IPS-15b (cell line): ENCODE data around the gene SLC25A29.
"Not testable (repeated sequence)": the region's sequence is repeated elsewhere in the genome, so short reads cannot be mapped to it uniquely, and the experiment has no call there.

Source experiments
- H3K27me3 ChIP-seq: one replicate; pipeline ENCODE4 v1.6.1; 2013; ENCODE audit warnings: low read length; ENCODE audit not compliant: control insufficient read depth, insufficient read depth
- H3K36me3 ChIP-seq: one replicate; pipeline ENCODE4 v1.6.1; 2013; ENCODE audit warnings: low read length; ENCODE audit not compliant: control insufficient read depth, insufficient read depth
- H3K4me1 ChIP-seq: one replicate; pipeline ENCODE4 v1.6.1; 2013; ENCODE audit warnings: mild to moderate bottlenecking, low read length; ENCODE audit not compliant: control insufficient read depth, insufficient read depth
- H3K4me3 ChIP-seq: one replicate; pipeline ENCODE4 v1.5.1; 2013; ENCODE audit warnings: low read depth, low read length
- H3K9ac ChIP-seq: one replicate; pipeline ENCODE4 v1.6.1; 2013; ENCODE audit warnings: low read depth, mild to moderate bottlenecking, low read length
- H3K9me3 ChIP-seq: one replicate; pipeline ENCODE4 v1.6.1; 2013; ENCODE audit warnings: mild to moderate bottlenecking, low read length; ENCODE audit not compliant: control insufficient read depth, insufficient read depth

SLC25A29 gene

GRCh38 chr14:100287202-100287997, 18.8 kb downstream of the SLC25A29 start:
- H3K9ac ChIP-seq, result no peak overlapping the region
- no peaks in the 10 kb centered on the region for H3K9me3 ChIP-seq
- H3K4me1 ChIP-seq, result peaks cover 6% of the 10 kb centered on the region
- no peaks in the 10 kb centered on the region for H3K27me3 ChIP-seq
- peaks cover 25% of the 10 kb centered on the region for H3K36me3 ChIP-seq
- no peak overlapping the region for H3K4me3 ChIP-seq

- Histone ChIP-seq H3K4me3 (no peak overlapping the region), H3K9me3 (no peaks in the 10 kb centered on the region), H3K4me1 (peaks cover 6% of the 10 kb centered on the region), H3K36me3 (peaks cover 18% of the 10 kb centered on the region), H3K9ac (no peak overlapping the region), H3K27me3 (no peaks in the 10 kb centered on the region)
Measured at GRCh38 chr14:100286484-100287191, 19.6 kb downstream of the SLC25A29 start.

GRCh38 chr14:100285913-100286400, 20.3 kb downstream of the SLC25A29 start:
- Histone ChIP-seq H3K27me3 (no peaks in the 10 kb centered on the region), H3K9me3 (no peaks in the 10 kb centered on the region), H3K4me3 (peak overlapping the region; percentile 52), H3K4me1 (peaks cover 6% of the 10 kb centered on the region), H3K9ac (no peak overlapping the region), H3K36me3 (peaks cover 11% of the 10 kb centered on the region)

GRCh38 chr14:100285021-100285912, 21.0 kb downstream of the SLC25A29 start:
- peak overlapping the region; percentile 52 for H3K4me3 ChIP-seq
- H3K36me3 ChIP-seq, result peaks cover 6% of the 10 kb centered on the region
- H3K9ac ChIP-seq, result peak overlapping the region; percentile 81
- no peaks in the 10 kb centered on the region for H3K27me3 ChIP-seq
- H3K9me3 ChIP-seq, result no peaks in the 10 kb centered on the region
- peaks cover 6% of the 10 kb centered on the region for H3K4me1 ChIP-seq

GRCh38 chr14:100283984-100284881, 22.0 kb downstream of the SLC25A29 start:
- no peaks in the 10 kb centered on the region for H3K9me3 ChIP-seq
- H3K36me3 ChIP-seq, result peaks cover 5% of the 10 kb centered on the region
- H3K4me1 ChIP-seq, result peaks cover 10% of the 10 kb centered on the region
- peak overlapping the region; percentile 41 for H3K4me3 ChIP-seq
- H3K9ac ChIP-seq, result peak overlapping the region; percentile 50
- no peaks in the 10 kb centered on the region for H3K27me3 ChIP-seq

- H3K36me3 ChIP-seq, H3K9me3 ChIP-seq, H3K9ac ChIP-seq, H3K4me1 ChIP-seq, H3K27me3 ChIP-seq, H3K4me3 ChIP-seq: not testable (repeated sequence)
Measured at GRCh38 chr14:100283436-100283835, 22.8 kb downstream of the SLC25A29 start.

- H3K9ac ChIP-seq, result peak overlapping the region; percentile 19
- H3K36me3 ChIP-seq, result no peaks in the 10 kb centered on the region
Measured at GRCh38 chr14:100282766-100283419, 23.4 kb downstream of the SLC25A29 start.

GRCh38 chr14:100282083-100282350, 24.2 kb downstream of the SLC25A29 start:
- H3K9ac ChIP-seq, result no peak overlapping the region
- no peak overlapping the region for H3K4me3 ChIP-seq
- H3K27me3 ChIP-seq, result no peaks in the 10 kb centered on the region
- H3K4me1 ChIP-seq, result peaks cover 10% of the 10 kb centered on the region
- no peaks in the 10 kb centered on the region for H3K36me3 ChIP-seq
- H3K9me3 ChIP-seq, result no peaks in the 10 kb centered on the region

More at GRCh38 chr14:100282766-100283419, 23.4 kb downstream of the SLC25A29 start:
- H3K4me1 ChIP-seq, result peaks cover 10% of the 10 kb centered on the region
- no peak overlapping the region for H3K4me3 ChIP-seq
- H3K27me3 ChIP-seq, result no peaks in the 10 kb centered on the region
- H3K9me3 ChIP-seq, result no peaks in the 10 kb centered on the region

GRCh38 chr14:100281286-100282082, 24.8 kb downstream of the SLC25A29 start:
- H3K36me3 ChIP-seq, result no peaks in the 10 kb centered on the region

GRCh38 chr14:100279563-100279962, 26.7 kb downstream of the SLC25A29 start:
- peaks cover 16% of the 10 kb centered on the region for H3K4me1 ChIP-seq
- H3K4me3 ChIP-seq, result no peak overlapping the region
- no peaks in the 10 kb centered on the region for H3K27me3 ChIP-seq
- H3K9me3 ChIP-seq, result no peaks in the 10 kb centered on the region
- H3K36me3 ChIP-seq, result no peaks in the 10 kb centered on the region
- H3K9ac ChIP-seq, result no peak overlapping the region

More at GRCh38 chr14:100281286-100282082, 24.8 kb downstream of the SLC25A29 start:
- Histone ChIP-seq H3K9me3 (no peaks in the 10 kb centered on the region), H3K4me3 (no peak overlapping the region), H3K27me3 (no peaks in the 10 kb centered on the region), H3K4me1 (peaks cover 10% of the 10 kb centered on the region), H3K9ac (no peak overlapping the region)
